K562 (cell line): ENCODE results near the gene PLXDC2.

Source experiments
- ARID2 ChIP-seq: fragments of 450-650 bp; IDR thresholded peaks from 2 replicates; pipeline ENCODE4 v1.6.1; 2017; ENCODE audit warnings: antibody characterized with exemption, mild to moderate bottlenecking
- NFE2L1 ChIP-seq: fragments of 450-650 bp; IDR thresholded peaks from 2 replicates; pipeline ENCODE4 v1.6.1; 2016; ENCODE audit warnings: missing genetic modification characterization, low read depth, mild to moderate bottlenecking, missing compliant biosample characterization, moderate library complexity, borderline replicate concordance
- TEAD2 ChIP-seq: fragments of 450-650 bp; IDR thresholded peaks from 2 replicates; pipeline ENCODE4 v1.6.1; 2016; ENCODE audit warnings: missing genetic modification characterization, control low read depth, missing compliant biosample characterization
- XRCC5 ChIP-seq: fragments of 200-400 bp; formaldehyde crosslinking; IDR thresholded peaks from 2 replicates; pipeline ENCODE4 v1.6.1; 2017; ENCODE audit warnings: low read depth, mild to moderate bottlenecking, low read length
- ZNF174 ChIP-seq: fragments of 250-450 bp; sonication (Bioruptor Pico); IDR thresholded peaks from 2 replicates; pipeline ENCODE4 v1.4.0; 2020; ENCODE audit warnings: mild to moderate bottlenecking
- TF ChIP-seq, protein P1 (sequence below): fragments of 450-650 bp; formaldehyde crosslinking; conservative IDR thresholded peaks from 2 replicates; pipeline ENCODE4 v1.4.0; 2022; ENCODE audit warnings: mild to moderate bottlenecking, missing genetic modification characterization

- TF ChIP-seq, protein P1, sequence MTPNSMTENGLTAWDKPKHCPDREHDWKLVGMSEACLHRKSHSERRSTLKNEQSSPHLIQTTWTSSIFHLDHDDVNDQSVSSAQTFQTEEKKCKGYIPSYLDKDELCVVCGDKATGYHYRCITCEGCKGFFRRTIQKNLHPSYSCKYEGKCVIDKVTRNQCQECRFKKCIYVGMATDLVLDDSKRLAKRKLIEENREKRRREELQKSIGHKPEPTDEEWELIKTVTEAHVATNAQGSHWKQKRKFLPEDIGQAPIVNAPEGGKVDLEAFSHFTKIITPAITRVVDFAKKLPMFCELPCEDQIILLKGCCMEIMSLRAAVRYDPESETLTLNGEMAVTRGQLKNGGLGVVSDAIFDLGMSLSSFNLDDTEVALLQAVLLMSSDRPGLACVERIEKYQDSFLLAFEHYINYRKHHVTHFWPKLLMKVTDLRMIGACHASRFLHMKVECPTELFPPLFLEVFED (CRISPR knock-in tag), result no peak
- TF ChIP-seq NFE2L1 (tag) (no peak), ZNF174 (CRISPR knock-in tag) (no peak), ARID2 (no peak), TEAD2 (tag) (no peak), XRCC5 (no peak)
Measured at GRCh38 chr10:20034732-20035131, 218.5 kb downstream of the PLXDC2 start.
